GM19240 (cell line): ENCODE results near the gene ELF1.
A peak's percentile ranks its signal among the peaks of the same experiment; 100 is the strongest.

ENCODE experiments used
- DNase-seq: peaks from one replicate; pipeline ENCODE4 v3.0.0; 2011; ENCODE audit warnings: low spot score; ENCODE audit not compliant: insufficient read length

ELF1 gene

DNA sequence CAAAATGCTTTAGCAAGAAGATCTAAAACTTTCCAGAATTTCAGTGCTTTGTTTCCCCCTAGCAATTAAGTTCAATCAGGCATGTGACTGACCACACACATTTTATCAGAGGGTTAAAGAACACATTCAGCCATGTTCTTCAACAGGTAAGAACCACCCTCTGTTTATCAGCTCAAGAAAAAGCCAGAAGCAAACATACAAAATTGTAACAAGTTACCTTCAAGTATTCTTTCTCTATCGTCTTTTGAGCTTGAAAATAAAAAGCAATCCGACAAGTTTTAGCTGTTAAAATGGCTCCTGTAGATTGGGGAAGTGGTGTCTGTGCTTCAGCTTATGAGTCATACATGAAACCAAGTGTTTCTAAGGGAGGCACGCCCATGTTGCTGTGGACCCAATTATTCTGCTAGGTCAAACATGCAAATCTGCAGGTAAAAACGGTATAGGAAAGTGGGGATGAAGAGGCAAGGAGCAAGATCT lies at the start of gene ELF1:
Gene ELF1 (minus strand): TSS at position 306 of the 477 bp plus-strand sequence. CDS start 37,262 bp downstream, outside the sequence.
- peak; percentile 47 for DNase-seq

DNA sequence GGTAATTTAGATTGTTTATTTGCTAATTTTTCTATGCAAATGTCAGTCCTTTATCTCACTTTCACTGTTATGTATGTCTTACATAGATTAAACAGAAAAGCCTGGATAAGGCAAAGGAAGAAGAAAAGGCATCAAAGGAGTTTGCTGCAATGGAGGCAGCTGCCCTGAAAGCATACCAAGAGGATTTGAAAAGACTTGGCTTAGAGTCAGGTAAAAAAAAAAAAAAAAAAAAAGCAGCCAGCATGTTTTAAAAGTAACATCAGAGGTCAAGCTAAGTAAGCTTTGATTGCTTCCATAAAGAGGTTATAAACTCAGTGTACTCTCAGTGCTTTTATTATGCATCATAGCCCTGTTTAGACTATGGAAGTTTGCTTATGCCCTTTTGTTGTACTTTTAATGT lies 46.0 kb upstream of the ELF1 start:
- no peak for DNase-seq

DNA sequence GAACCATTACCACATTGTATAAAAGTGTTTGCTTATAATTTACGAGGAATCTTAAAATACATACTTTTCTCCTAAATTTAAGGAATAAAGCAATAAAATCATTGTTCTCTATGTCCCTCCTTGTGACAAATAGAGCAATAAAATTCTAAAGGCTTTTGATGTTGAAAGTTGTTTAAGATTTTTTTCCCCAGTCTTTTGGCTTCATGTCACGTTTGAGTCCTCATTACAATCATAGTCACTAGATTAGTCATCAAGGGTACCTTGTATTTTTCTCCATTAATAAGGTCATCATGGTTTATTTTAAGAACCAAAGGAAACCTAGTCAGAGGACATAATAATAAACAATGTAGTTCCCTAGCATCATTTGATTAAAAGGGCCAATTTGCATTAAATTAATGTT lies 45.4 kb upstream of the ELF1 start:
- no peak for DNase-seq

GRCh38 chr13:41061914-41062837 lies 43.1 kb upstream of the ELF1 start:
- peak; percentile 16 for DNase-seq

- DNase-seq: peak; percentile 72
These were observed 42.2 kb upstream of the ELF1 start, which contains the start of gene WBP4 for GRCh38 chr13:41061075-41061913. Gene WBP4, plus strand, starts transcription at chr13:41061509. Its CDS starts 165 bp downstream, at chr13:41061674.

DNA sequence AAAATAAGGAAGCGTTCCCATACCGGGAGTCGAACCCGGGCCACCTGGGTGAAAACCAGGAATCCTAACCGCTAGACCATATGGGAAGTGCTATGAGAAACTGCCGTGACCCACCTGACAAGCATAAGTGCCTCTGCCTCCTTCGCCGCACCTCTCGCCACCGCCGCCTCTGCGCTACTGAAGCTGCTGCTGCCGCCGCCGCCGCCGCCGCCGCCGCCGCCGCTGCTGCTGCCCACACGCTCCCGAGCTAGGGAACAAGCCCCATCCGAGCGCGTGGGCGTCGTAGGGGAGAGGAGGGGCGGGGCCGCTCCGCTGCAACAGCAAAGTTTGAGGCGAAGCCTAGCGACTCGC lies 41.6 kb upstream of the ELF1 start:
- DNase-seq: no peak

GRCh38 chr13:41060082-41060723 lies 41.1 kb upstream of the ELF1 start:
- peak; percentile 8 for DNase-seq

GRCh38 chr13:41059456-41060081 lies 40.5 kb upstream of the ELF1 start:
- no peak for DNase-seq

GRCh38 chr13:41058295-41059070 lies 39.4 kb upstream of the ELF1 start:
- no peak for DNase-seq

- no peak for DNase-seq
These were observed 38.0 kb upstream of the ELF1 start for GRCh38 chr13:41056826-41057711.

DNA sequence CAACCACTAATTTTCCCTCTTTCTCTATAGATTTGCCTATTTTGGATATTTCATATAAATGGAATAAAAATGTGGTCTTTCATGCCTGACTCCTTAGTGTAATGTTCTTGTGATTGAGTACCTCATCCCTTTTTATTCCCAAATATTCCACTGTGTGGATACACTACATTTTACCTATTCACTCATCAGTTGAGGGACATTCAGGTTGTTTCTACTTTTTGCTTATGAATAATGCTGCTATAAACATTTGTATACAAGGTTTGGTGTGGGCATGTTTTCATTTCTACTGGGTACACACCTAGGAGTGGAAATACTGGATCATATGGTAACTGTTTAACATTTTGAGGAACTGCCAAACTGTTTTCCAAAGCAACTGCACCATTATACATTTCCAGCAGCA lies 37.1 kb upstream of the ELF1 start:
- DNase-seq: no peak

GRCh38 chr13:41054919-41055619 lies 36.0 kb upstream of the ELF1 start:
- DNase-seq: no peak

DNA sequence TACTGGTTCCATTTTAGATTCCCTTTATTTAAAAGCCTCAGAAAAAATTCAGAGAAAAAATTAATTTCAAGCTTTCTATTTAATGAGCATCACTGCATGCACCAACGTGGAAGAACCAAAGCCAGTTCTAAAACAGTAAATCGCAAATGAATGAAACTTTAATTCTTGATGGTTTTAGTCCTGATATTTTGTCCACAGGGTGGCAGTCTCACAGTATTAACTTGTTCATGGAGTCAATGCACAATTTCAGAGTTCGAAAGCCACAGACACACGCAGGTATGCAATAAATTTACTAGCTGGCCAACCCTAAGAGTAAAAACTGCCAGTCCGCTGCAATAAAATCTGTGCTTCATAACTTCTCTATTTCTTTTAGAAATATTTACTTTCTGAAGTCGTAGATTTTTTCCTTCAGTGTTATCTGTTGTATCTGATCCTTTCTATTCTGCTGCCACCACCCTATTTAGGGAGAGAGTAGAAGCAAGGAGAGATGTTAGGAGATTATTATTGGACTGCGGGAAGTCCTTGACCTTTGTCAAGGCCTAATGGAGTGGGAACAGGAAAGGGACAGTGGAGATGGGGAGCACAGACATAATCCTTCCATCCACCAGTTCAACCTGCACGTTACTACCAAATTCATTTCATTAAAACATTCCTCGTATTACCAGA lies 35.2 kb upstream of the ELF1 start:
- DNase-seq: no peak

GRCh38 chr13:41053384-41053826 lies 34.3 kb upstream of the ELF1 start:
- DNase-seq: no peak

- no peak for DNase-seq
These were observed 33.3 kb upstream of the ELF1 start for GRCh38 chr13:41052441-41052840.

DNA sequence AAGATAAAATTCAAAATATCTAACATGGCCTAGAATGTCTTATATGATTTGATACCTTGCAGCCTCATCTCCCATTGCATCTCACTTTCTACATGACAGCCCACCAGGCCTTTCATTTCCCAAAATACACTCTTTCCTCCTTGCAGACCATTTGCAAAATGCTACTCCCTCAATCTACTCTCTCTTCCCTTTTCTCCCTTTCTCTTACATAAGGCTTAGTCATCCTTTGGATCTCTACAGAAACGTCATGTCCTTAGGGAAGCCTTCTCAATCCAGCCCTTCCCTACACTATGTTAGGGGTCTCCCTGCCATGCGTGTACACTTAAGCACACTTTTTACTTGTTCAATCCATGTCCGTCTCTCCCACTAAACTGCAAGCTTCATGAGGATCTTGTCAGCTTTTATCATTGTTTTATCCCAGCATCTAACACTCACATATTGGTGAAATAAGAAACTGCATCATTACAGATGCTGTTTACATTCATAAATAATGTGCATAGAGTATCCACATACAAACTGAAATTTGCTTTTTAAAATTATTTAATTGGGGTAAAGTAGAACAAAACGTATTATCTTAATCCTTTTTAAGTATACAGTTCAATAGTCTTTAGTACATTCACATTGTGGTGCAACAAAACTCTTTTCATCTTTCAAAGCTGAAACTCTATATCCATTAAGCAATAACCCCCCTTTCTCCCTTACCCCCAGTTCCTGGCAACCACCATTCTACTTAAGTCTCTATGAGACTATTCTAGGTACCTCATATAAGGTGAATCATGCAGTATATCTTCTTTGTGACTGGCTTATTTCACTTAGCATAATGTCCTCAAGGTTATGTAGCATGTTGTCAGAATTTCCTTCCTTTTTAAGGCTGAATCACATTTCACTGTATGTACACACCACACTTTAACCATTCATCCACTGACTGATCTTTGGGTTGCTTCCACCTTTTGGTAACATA lies 30.6 kb upstream of the ELF1 start:
- DNase-seq: no peak

- no peak for DNase-seq
These were observed 29.5 kb upstream of the ELF1 start for GRCh38 chr13:41048640-41049039.
